ENCODE measurements around the gene PREB. TPM values are rescaled to one million over a fixed set of nuclear protein-coding genes. Genes with fewer than 3 reads are reported as not detected.

The PREB gene
- polyA plus RNA-seq, 1 donor = 35.4 TPM

GRCh38 chr2:27083410-27084296 lies 50.8 kb downstream of the PREB start:
- DNase-seq (ENCODE audit: low read depth) = no peak

GRCh38 chr2:27082773-27083409 lies 51.5 kb downstream of the PREB start:
- no peak for DNase-seq (ENCODE audit: low read depth)

DNA sequence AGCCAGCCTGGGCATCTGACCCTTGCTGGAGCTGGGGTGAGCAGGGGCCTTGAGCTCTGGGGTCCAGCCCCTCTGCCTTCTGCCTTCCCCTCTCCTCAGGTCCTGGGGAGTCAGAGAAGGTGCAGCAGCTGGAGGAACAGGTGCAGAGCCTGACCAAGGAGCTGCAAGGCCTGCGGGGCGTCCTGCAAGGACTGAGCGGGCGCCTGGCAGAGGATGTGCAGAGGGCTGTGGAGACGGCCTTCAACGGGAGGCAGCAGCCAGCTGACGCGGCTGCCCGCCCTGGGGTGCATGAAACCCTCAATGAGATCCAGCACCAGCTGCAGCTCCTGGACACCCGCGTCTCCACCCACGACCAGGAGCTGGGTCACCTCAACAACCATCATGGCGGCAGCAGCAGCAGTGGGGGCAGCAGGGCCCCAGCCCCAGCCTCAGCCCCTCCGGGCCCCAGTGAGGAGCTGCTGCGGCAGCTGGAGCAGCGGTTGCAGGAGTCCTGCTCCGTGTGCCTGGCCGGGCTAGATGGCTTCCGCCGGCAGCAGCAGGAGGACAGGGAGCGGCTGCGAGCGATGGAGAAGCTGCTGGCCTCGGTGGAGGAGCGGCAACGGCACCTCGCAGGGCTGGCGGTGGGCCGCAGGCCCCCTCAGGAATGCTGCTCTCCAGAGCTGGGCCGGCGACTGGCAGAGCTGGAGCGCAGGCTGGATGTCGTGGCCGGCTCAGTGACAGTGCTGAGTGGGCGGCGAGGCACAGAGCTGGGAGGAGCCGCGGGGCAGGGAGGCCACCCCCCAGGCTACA lies 52.3 kb downstream of the PREB start:
- DNase-seq (ENCODE audit: low read depth) = no peak

Other genes with a start within 250 kb of the PREB start
- 28.0 TPM for gene MAPRE3, start 164.0 kb downstream of the PREB start, polyA plus RNA-seq (ENCODE audit: insufficient read length)
- 68.0 TPM for gene TMEM214, start 101.7 kb downstream of the PREB start, polyA plus RNA-seq (ENCODE audit: insufficient read length)
- gene AGBL5, start 83.0 kb downstream of the PREB start, polyA plus RNA-seq (ENCODE audit: insufficient read length) = 17.2 TPM
- gene OST4, start 63.0 kb downstream of the PREB start, polyA plus RNA-seq (ENCODE audit: insufficient read length) = 228 TPM
- 61.4 TPM for gene EMILIN1, start 56.0 kb downstream of the PREB start, polyA plus RNA-seq (ENCODE audit: insufficient read length)
- gene KHK, start 47.9 kb downstream of the PREB start, polyA plus RNA-seq (ENCODE audit: insufficient read length) = 1.9 TPM
- gene CGREF1, start 15.5 kb downstream of the PREB start, polyA plus RNA-seq (ENCODE audit: insufficient read length) = 1.0 TPM
- gene ABHD1, start 10.8 kb downstream of the PREB start, polyA plus RNA-seq (ENCODE audit: insufficient read length) = 0.49 TPM
- not detected for gene PRR30, start 4.8 kb upstream of the PREB start, polyA plus RNA-seq (ENCODE audit: insufficient read length)
- gene TCF23, start 14.4 kb upstream of the PREB start, polyA plus RNA-seq (ENCODE audit: insufficient read length) = 0.49 TPM
- gene ATRAID, start 77.4 kb upstream of the PREB start, polyA plus RNA-seq (ENCODE audit: insufficient read length) = 85.3 TPM
- gene SLC5A6, start 77.6 kb upstream of the PREB start, polyA plus RNA-seq (ENCODE audit: insufficient read length) = 19.3 TPM
- gene CAD, start 82.7 kb upstream of the PREB start, polyA plus RNA-seq (ENCODE audit: insufficient read length) = 26.9 TPM
- 0.85 TPM for gene SLC30A3, start 128.4 kb upstream of the PREB start, polyA plus RNA-seq (ENCODE audit: insufficient read length)
- gene DNAJC5G, start 140.8 kb upstream of the PREB start, polyA plus RNA-seq (ENCODE audit: insufficient read length) = 0.24 TPM
- gene TRIM54, start 147.8 kb upstream of the PREB start, polyA plus RNA-seq (ENCODE audit: insufficient read length) = 105 TPM
- 1.9 TPM for gene UCN, start 173.8 kb upstream of the PREB start, polyA plus RNA-seq (ENCODE audit: insufficient read length)
- 44.9 TPM for gene MPV17, start 188.5 kb upstream of the PREB start, polyA plus RNA-seq (ENCODE audit: insufficient read length)
- gene GTF3C2, start 222.1 kb upstream of the PREB start, polyA plus RNA-seq (ENCODE audit: insufficient read length) = 27.0 TPM
- 32.7 TPM for gene EIF2B4, start 235.7 kb upstream of the PREB start, polyA plus RNA-seq (ENCODE audit: insufficient read length)
- 71.2 TPM for gene SNX17, start 236.0 kb upstream of the PREB start, polyA plus RNA-seq (ENCODE audit: insufficient read length)
- 14.2 TPM for gene ZNF513, start 246.1 kb upstream of the PREB start, polyA plus RNA-seq (ENCODE audit: insufficient read length)